GM08714 (cell line): ENCODE results near the gene DOC2B.
"Not testable (repeated sequence)": the region's sequence is repeated elsewhere in the genome, so short reads cannot be mapped to it uniquely, and the experiment has no call there.

Experiments used
- H3K4me3 ChIP-seq: fragments of 200-500 bp; sonication (Bioruptor generic); 2 replicates; pipeline ENCODE4 v1.5.1; 2014; ENCODE audit warnings: mild to moderate bottlenecking, low read length, inconsistent platforms
- ZNF274 ChIP-seq: IDR thresholded peaks from 2 replicates; pipeline ENCODE4 v1.6.1; 2012; ENCODE audit warnings: mild to moderate bottlenecking, low read depth, low read length

Gene DOC2B

GRCh38 chr17:142876-143784, 38.3 kb downstream of the DOC2B start:
- no peak overlapping the region for H3K4me3 ChIP-seq
- no peak for TF ChIP-seq ZNF274

- H3K4me3 ChIP-seq, result no peak overlapping the region
- TF ChIP-seq ZNF274, result no peak
Measured at GRCh38 chr17:142102-142661, 39.3 kb downstream of the DOC2B start.

- not testable (repeated sequence) for H3K4me3 ChIP-seq
Measured at GRCh38 chr17:139401-140205, 41.8 kb downstream of the DOC2B start.

GRCh38 chr17:137166-137807, 44.2 kb downstream of the DOC2B start, which contains the start of gene SCGB1C2:
SCGB1C2 (plus strand) TSS chr17:137569; CDS start chr17:137591, 22 bp downstream.
- not testable (repeated sequence) for H3K4me3 ChIP-seq

- H3K4me3 ChIP-seq, result not testable (repeated sequence)
Measured at GRCh38 chr17:136531-136930, 44.9 kb downstream of the DOC2B start.

- not testable (repeated sequence) for H3K4me3 ChIP-seq
Measured at GRCh38 chr17:135895-136294, 45.6 kb downstream of the DOC2B start.

GRCh38 chr17:135022-135421, 46.4 kb downstream of the DOC2B start:
- H3K4me3 ChIP-seq, result not testable (repeated sequence)

- H3K4me3 ChIP-seq, result not testable (repeated sequence)
Measured at GRCh38 chr17:134332-134785, 47.1 kb downstream of the DOC2B start.

- H3K4me3 ChIP-seq, result not testable (repeated sequence)
Measured at GRCh38 chr17:133932-134331, 47.5 kb downstream of the DOC2B start.

GRCh38 chr17:118339-118917, 63.0 kb downstream of the DOC2B start:
- H3K4me3 ChIP-seq, result not testable (repeated sequence)

GRCh38 chr17:113111-113510, 68.3 kb downstream of the DOC2B start:
- not testable (repeated sequence) for H3K4me3 ChIP-seq
